Measurements from ENCODE around the gene IGFBPL1.
A peak's percentile ranks its signal among the peaks of the same experiment; 100 is the strongest.

- TF ChIP-seq CTCF (optimal IDR thresholded peaks at IDR 0.05 in 1 of 3, IDR thresholded peaks at IDR 0.05 in 1 of 3, conservative IDR thresholded peaks at IDR 0.05 in 1 of 3; ENCODE audit: extremely low read depth in 1 of 3, insufficient read depth in 2 of 3, low read length in 3 of 3) = peak; percentile 68 to 78 (median 76)
- no peak for TF ChIP-seq EZH2 (IDR thresholded peaks at IDR 0.05; ENCODE audit: low read length)
These were observed 7.0 kb downstream of the IGFBPL1 start for GRCh38 chr9:38417003-38417945.

All from keratinocyte (primary cell).